Transverse colon (tissue), 4 donors: ENCODE measurements around the gene MPPED2.

ENCODE experiments used
- CTCF ChIP-seq, 5 experiments: fragments of 200-600 bp in 3 of 5; fragments of 450-650 bp in 2 of 5; sonication (generic) in 3 of 5; IDR thresholded peaks; 1 replicate in 2 of 5; 2 replicates in 3 of 5; pipeline ENCODE4 v1.5.1; 2016 to 2017; ENCODE audit warnings: antibody characterized with exemption in 5 of 5, inconsistent platforms in 3 of 5, mild to moderate bottlenecking in 2 of 5, moderate library complexity in 1 of 5
- EP300 ChIP-seq: sonication (generic); formaldehyde crosslinking; IDR thresholded peaks from one replicate; pipeline ENCODE4 v1.6.1; 2017; ENCODE audit warnings: antibody characterized with exemption, low read depth
- POLR2AphosphoS5 ChIP-seq, 3 donors: sonication (generic); formaldehyde crosslinking; IDR thresholded peaks; one replicate each; pipeline ENCODE4 v1.6.1; 2016; ENCODE audit warnings: antibody characterized with exemption in 3 of 3

DNA sequence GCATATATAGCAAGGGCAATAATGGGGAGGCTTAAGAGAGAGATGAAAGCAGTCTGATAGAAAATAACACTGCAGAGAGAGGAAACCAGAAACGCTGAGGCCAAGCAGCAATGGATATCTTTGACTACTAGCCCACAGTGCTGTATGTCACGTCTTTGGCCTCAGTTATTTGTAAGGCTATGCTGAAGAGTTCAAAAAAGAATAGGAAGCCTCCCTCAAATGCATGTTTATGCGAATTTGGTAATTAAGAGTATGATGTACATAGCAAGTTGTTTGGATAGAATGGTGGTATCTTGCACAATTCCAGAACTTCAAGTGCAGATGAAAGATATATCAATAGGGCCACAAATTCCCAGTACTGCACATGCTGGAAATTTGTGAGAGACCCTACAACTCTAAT, 89.2 kb downstream of the MPPED2 start:
- TF ChIP-seq CTCF (IDR thresholded peaks at IDR 0.05) (no peak), POLR2AphosphoS5 (IDR thresholded peaks at IDR 0.05) (no peak), EP300 (no peak)
